GM19397 (cell line): ENCODE data around the gene TMEM150B.

Source experiments
- ATAC-seq: cut with Tn5 transposase; IDR thresholded peaks from one replicate; pipeline ENCODE4 v1.9.1; 2021; ENCODE audit warnings: mild to moderate bottlenecking, moderate library complexity; ENCODE audit not compliant: unreplicated experiment

The TMEM150B gene

GRCh38 chr19:55355213-55355821, 30.2 kb upstream of the TMEM150B start:
- ATAC-seq: no peak

GRCh38 chr19:55354698-55355212, 29.6 kb upstream of the TMEM150B start, which contains the start of gene COX6B2:
Gene COX6B2, minus strand, starts transcription at chr19:55354719. Its CDS starts 198 bp downstream, at chr19:55354521.
- no peak for ATAC-seq

- ATAC-seq: no peak
These were observed 28.9 kb upstream of the TMEM150B start for GRCh38 chr19:55353803-55354697.

- ATAC-seq: no peak
These were observed 28.2 kb upstream of the TMEM150B start for GRCh38 chr19:55353356-55353802.

- ATAC-seq: no peak
These were observed 27.5 kb upstream of the TMEM150B start for GRCh38 chr19:55352549-55353145.

GRCh38 chr19:55352040-55352439, 26.9 kb upstream of the TMEM150B start:
- ATAC-seq: no peak

GRCh38 chr19:55350620-55351315, 25.6 kb upstream of the TMEM150B start:
- no peak for ATAC-seq

- no peak for ATAC-seq
These were observed 23.3 kb upstream of the TMEM150B start for GRCh38 chr19:55348317-55349034.

- ATAC-seq: no peak
These were observed 22.4 kb upstream of the TMEM150B start for GRCh38 chr19:55347442-55348009.

- no peak for ATAC-seq
These were observed 21.7 kb upstream of the TMEM150B start for GRCh38 chr19:55346725-55347441.

GRCh38 chr19:55345818-55346724, 20.9 kb upstream of the TMEM150B start:
- no peak for ATAC-seq

GRCh38 chr19:55345101-55345817, 20.1 kb upstream of the TMEM150B start:
- ATAC-seq: no peak

- ATAC-seq: no peak
These were observed 19.3 kb upstream of the TMEM150B start for GRCh38 chr19:55344444-55344843.

GRCh38 chr19:55341595-55342531, 16.7 kb upstream of the TMEM150B start:
- ATAC-seq: no peak

GRCh38 chr19:55341171-55341588, 16.0 kb upstream of the TMEM150B start:
- no peak for ATAC-seq

GRCh38 chr19:55340784-55341147, 15.6 kb upstream of the TMEM150B start:
- no peak for ATAC-seq
